GM12801 (cell line): ENCODE results near the gene KLRC4.

ENCODE experiments used
- TF ChIP-seq, protein P1 (sequence below): IDR thresholded peaks from one replicate; pipeline ENCODE4 v1.5.1; 2011; ENCODE audit warnings: control low read depth; ENCODE audit not compliant: insufficient read length; ENCODE audit errors: extremely low read depth

The KLRC4 gene, protein sequence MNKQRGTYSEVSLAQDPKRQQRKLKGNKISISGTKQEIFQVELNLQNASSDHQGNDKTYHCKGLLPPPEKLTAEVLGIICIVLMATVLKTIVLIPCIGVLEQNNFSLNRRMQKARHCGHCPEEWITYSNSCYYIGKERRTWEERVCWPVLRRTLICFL

DNA sequence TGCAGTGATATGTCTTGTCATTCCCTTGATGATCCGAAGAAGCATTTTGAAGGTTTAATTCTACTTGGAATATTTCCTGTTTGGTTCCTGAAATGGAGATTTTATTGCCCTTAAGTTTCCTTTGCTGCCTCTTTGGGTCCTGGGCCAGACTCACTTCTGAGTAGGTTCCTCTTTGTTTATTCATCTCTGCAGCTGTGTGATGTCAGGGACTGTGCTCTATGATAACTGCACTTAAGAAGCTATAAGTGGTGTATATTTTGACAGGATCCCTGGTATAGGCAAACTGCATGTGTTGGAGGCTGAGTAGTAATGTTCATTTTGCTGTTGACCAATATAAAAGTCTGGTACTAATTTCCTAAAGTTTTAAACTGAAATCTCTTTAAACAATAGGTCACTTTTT is at the start of gene KLRC4:
Gene KLRC4 (minus strand): TSS at position 366 of the 400 bp plus-strand sequence. CDS start 182 bp downstream, at position 184.
- TF ChIP-seq, protein P1, sequence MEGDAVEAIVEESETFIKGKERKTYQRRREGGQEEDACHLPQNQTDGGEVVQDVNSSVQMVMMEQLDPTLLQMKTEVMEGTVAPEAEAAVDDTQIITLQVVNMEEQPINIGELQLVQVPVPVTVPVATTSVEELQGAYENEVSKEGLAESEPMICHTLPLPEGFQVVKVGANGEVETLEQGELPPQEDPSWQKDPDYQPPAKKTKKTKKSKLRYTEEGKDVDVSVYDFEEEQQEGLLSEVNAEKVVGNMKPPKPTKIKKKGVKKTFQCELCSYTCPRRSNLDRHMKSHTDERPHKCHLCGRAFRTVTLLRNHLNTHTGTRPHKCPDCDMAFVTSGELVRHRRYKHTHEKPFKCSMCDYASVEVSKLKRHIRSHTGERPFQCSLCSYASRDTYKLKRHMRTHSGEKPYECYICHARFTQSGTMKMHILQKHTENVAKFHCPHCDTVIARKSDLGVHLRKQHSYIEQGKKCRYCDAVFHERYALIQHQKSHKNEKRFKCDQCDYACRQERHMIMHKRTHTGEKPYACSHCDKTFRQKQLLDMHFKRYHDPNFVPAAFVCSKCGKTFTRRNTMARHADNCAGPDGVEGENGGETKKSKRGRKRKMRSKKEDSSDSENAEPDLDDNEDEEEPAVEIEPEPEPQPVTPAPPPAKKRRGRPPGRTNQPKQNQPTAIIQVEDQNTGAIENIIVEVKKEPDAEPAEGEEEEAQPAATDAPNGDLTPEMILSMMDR = no peak

DNA sequence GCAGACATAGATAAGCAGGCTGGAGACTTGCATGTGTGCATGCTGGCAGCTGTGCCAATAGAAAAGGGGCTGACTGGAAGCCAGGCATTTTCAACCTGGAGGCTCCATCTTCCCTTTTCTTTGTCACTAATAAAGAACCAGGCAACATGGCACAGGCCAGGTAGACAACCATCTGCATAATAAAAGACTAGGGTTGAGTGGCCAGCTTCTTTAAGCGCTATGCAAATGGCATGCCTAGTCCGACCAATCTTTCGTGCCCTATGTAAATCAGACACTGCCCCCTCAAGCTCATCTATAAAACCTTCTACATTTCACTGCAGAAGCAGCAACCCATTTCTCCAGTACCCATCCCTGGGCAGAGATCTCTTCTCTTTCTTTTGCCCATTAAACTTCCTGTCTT is 48.2 kb upstream of the KLRC4 start:
- TF ChIP-seq, protein P1 = no peak

DNA sequence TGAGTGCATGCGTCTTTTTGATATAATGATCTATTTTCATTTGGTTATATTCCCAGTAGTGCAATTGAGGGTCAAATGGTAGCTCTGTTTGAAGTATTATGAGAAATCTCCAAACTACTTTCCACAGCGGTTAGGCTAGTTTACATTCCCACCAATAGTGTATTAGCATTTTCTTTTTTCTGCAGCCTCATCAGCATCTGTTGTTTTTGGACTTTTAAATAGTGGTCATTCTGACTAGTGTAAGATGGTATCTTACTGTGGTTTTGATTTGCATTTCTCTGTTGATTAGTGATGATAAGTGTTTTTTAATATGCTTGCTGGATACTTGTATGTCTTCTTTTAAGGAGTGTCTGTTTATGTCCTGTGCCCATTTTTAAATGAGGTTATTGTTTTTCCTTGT is 47.3 kb upstream of the KLRC4 start:
- TF ChIP-seq, protein P1 = no peak

DNA sequence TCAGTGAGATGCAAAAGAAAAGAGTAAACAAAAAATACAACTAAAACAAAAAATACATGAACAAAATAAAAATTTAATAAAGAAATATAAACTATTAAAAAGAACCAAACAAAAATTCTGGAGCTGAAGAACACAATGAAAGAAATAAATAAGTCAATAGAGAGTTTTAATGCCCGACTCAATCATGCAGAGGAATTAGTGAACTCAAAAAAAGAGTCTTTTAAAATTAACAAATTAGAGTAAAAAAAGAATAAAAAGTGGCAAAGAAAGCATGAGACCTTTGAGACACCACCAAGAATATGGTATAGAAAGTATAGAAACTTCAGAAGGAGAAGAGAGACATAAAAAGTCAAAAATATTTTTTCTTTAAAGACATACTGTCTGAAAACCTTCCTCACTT is 46.2 kb upstream of the KLRC4 start:
- TF ChIP-seq, protein P1 = no peak

DNA sequence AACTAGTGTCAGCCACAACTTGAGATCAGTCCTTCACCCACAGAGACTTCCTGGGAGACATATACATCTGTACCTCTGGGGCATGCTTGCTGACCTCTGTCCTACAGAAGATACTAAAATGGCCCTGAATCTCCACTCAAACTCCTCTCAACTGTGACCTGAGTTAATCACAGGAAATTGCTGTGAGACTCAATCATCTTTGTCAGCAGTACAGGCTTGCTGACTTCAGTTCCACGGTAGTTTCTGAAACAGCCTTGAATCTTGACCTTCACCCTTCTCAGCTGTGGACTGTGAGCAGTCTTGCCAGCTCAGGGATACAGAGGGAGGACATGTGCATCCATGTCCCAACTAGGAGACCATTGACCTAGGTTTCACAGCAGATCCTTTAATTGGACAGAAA is 45.0 kb upstream of the KLRC4 start:
- TF ChIP-seq, protein P1 = no peak

DNA sequence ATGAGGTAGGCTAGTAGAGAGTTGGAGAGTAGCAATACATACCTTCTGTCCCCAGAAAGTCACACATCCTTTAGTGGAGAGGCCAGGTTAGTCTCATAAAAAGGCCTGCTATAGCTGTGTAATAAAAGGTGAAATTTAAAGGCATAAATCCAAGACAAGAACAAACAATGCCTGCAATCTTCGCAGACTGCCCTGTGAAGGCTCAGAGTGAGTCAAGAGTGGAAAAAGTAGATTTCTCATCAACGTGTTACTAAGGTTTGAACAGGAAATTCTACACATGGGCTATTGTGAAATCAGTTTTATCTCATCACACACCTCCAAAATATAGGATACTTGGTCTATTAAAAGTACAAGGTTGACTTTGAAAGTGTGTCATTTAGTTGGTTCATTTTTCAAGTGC is 43.6 kb upstream of the KLRC4 start, which contains the start of gene KLRC1:
Gene KLRC1 (minus strand): TSS at position 222 of the 400 bp plus-strand sequence. CDS start 2,221 bp downstream, outside the sequence.
- TF ChIP-seq, protein P1 = no peak

DNA sequence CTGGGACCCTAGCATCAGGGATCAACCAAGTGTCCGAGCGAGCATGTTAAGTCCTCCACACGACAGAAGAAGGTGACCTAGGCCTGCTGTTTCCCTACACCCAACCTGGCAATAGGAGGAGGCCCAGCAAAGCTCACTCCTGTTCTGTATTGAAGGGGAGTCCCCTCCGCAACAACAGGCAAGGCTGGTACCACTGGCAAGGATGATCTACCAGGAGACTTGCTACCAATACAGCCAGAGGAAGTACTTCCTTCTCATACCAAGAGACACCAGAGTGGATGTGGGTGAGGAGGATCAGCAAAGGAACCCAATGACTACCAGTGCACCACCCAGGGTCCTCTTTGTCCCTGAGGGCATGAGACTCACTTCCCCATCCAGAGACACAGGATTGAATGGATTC is 38.7 kb upstream of the KLRC4 start:
- TF ChIP-seq, protein P1 = no peak
